Right ventricle myocardium inferior (tissue), 1 donor: ENCODE results near the gene PTOV1. TPM values are rescaled to one million over a fixed set of nuclear protein-coding genes. Genes with fewer than 3 reads are reported as not detected.

ENCODE experiments used
- microRNA-seq: library from miRNA; unstranded; fragments of <30 nt; microRNA quantifications from one replicate; pipeline ENCODE4 v1.2.0, GENCODE V29; 2020
- total RNA-seq: library from RNA; stranded (reverse); fragmentation: NEBNext Ultra II Directional; extraction: Animal tissue kit (Norgen Biotek cat#: 25700); gene quantifications from one replicate; pipeline ENCODE4 v1.2.1, GENCODE V29; 2021
- donor health status: DM: no; HTN: yes; CAD: no; lungs with severe emphysema.

The PTOV1 gene
- total RNA-seq, 1 donor from 2014 or later = 122 TPM

Small RNA genes within 50 kb of the gene (microRNA-seq; reads per million reads assigned to microRNA genes)
- gene MIR4749 (not detected), gene MIR4750 (not detected), gene MIR6800 (not detected)

Other genes starting within 250 kb of the PTOV1 start
- 120 TPM for gene RRAS, start 211.0 kb upstream of the PTOV1 start, total RNA-seq
- 42.5 TPM for gene SCAF1, start 208.9 kb upstream of the PTOV1 start, total RNA-seq
- 36.4 TPM for gene IRF3, start 185.3 kb upstream of the PTOV1 start, total RNA-seq
- 10.6 TPM for gene BCL2L12, start 185.2 kb upstream of the PTOV1 start, total RNA-seq
- 122 TPM for gene PRMT1, start 173.9 kb upstream of the PTOV1 start, total RNA-seq
- 0.84 TPM for gene ADM5, start 161.6 kb upstream of the PTOV1 start, total RNA-seq
- 2.9 TPM for gene CPT1C, start 160.0 kb upstream of the PTOV1 start, total RNA-seq
- gene TSKS, start 87.9 kb upstream of the PTOV1 start, total RNA-seq = 0.57 TPM
- 76.4 TPM for gene AP2A1, start 84.2 kb upstream of the PTOV1 start, total RNA-seq
- 21.0 TPM for gene FUZ, start 37.9 kb upstream of the PTOV1 start, total RNA-seq
- gene MED25, start 32.9 kb upstream of the PTOV1 start, total RNA-seq = 70.4 TPM
- 36.9 TPM for gene PNKP, start 16.4 kb downstream of the PTOV1 start, total RNA-seq
- 37.2 TPM for gene AKT1S1, start 26.2 kb downstream of the PTOV1 start, total RNA-seq
- 44.9 TPM for gene TBC1D17, start 26.5 kb downstream of the PTOV1 start, total RNA-seq
- 0.30 TPM for gene IL4I1, start 45.7 kb downstream of the PTOV1 start, total RNA-seq
- gene ATF5, start 78.0 kb downstream of the PTOV1 start, total RNA-seq = 10.4 TPM
- 30.4 TPM for gene NUP62, start 78.3 kb downstream of the PTOV1 start, total RNA-seq
- 0.60 TPM for gene SIGLEC11, start 110.0 kb downstream of the PTOV1 start, total RNA-seq
- gene VRK3, start 174.2 kb downstream of the PTOV1 start, total RNA-seq = 22.9 TPM
- gene ZNF473, start 174.8 kb downstream of the PTOV1 start, total RNA-seq = 3.2 TPM